Hepatic stellate cell (primary cell): ENCODE measurements around the gene KIF20A.
A peak's percentile ranks its signal among the peaks of the same experiment; 100 is the strongest.
"Not testable (repeated sequence)": the region's sequence is repeated elsewhere in the genome, so short reads cannot be mapped to it uniquely, and the experiment has no call there.

ENCODE experiments used
- DNase-seq: peaks from one replicate; pipeline ENCODE4 v3.0.0; 2011; ENCODE audit warnings: low spot score

Gene KIF20A

DNA sequence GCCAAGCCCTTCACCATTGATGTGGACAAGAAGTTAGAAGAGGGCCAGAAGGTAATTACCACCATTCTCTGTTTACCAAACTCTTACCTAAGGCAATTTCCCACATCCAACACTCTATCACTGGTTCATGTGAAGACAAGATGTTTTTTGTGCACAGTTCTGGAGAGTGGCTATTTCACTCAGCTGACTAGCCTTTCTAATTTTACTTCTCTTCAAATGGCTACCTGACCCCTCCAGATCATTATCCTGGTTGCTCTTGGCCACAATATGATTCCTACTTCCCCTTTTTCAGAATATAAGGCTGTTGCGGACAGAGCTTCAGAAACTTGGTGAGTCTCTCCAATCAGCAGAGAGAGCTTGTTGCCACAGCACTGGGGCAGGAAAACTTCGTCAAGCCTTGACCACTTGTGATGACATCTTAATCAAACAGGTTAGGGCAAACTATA, 7.1 kb downstream of the KIF20A start:
- no peak for DNase-seq

DNA sequence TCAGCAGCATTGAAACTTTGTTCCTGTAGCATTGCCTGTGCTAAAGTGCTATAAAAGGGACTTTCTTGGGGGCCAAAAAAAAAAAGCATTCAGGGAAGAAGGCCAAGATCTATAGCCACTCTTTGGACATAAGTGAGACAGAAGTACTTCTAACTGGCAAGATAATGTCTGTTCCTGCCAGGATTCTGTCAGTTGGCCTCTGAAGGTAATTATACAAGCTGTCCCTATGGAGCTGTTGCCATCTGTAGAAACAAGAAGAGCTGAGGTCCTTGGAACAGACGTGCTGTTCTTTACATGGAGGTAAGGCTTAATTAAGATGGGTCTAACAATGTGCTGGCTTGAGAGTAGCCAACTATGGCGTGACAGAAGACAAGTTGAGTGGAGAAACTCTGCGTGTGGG, 9.7 kb downstream of the KIF20A start:
- no peak for DNase-seq

DNA sequence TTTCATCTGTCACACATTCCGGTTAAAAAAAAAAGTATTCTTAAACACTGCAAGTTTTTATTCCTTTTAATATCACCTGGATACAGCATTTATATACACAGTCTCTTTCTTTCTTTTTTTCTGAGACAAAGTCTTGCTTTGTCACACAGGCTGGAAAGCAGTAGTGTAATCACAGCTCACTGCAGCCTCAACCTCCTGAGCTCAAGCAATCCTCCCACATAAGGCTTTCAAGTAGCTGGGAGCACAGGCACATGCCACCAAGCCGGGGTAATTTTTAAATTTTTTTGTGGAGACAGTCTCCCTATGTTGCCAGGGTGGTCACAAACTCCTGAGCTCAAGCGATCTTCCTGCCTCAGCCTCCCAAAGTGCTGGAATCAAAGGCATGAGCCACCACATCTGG, 13.9 kb downstream of the KIF20A start:
- DNase-seq = no peak

DNA sequence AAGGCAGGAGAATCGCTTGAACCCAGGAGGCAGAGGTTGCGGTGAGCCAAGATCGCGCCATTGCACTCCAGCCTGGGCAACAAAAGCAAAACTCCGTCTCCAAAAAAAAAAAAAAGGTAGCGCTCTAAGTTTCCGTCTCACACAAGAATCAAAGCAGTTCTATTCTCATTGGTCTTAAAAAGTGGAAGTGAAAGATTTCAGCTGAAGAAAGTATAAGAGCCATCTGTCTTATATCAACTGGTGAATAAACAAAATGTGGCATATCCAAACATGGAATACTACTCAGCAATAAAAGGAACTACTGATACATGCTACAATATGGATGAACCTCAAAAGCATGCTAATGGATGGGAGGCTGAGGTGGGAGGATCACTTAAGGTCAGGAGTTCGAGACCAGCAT, 14.9 kb downstream of the KIF20A start:
- not testable (repeated sequence) for DNase-seq

DNA sequence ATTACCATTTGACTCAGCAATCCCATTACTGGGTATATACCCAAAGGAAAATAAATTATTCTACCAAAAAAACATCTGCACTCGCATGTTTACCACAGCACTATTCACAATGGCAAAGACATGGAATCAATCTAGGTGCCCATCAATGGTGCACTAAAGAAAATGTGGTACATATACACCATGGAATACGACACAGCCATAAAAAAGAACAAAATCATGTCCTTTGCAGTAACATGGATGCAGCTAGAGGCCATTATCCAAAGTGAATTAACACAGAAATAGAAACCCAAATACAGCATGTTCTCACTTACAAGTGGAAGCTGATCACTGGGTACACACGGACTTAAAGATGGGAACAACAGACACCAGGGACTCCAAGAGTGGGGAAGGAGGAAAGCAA, 32.1 kb downstream of the KIF20A start:
- no peak for DNase-seq

DNA sequence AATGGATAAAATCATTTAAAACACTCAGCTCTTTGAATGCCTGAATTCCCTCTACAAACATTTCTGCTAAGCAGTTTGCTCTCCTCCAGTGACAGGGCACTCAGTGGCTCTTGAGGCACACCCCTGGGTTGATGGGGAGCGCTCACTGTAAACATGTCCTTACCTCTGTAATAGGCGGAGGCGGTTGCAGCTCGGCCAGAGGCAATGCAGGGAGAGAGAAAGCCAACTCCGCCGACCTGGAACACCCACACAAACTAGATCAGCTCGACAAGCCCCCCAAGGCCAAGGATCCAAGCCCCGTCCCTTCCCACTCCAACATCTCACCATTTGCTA, 33.9 kb downstream of the KIF20A start:
- DNase-seq = peak; percentile 13

DNA sequence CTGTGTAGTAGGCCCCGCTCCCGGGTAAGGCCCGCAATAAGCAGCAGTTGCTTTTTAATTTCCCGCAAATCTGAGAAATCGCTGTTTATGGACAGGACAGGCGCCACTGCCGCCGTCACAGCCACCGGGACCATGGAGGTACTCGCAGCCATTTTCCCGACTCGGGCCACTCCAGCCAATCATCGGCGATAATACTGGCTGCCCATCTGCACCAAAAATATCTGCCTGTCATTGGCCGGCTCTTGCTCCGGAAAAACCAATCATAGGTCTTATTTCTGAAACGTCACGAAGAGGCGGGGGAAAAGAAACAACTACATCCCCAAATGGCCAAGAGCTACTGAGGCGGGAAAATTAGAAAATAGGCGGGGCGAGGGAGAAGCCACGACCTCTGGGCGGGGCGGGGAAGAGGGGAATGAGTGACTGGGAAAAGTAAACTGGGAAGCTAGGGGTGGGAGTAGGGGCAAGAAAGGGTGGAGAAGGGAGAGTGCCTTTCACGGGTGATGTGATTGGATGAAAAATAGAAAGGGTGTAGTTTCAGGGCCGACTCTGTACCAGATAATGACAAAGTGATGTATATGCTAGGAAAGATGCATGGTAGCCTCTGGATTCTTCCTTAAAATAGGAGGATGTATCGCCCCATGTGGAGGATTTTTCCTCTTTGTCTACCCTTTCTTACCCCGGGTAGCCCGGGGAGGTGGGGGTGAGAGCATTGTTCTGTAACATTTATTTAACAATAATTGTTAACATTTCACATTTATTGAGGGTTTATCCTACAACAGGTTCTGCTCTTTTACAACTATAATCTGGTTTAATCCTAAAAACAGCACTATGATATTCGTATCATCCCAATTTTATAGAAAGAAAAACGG, 34.5 kb downstream of the KIF20A start, which contains the start of gene CDC23:
Gene CDC23, minus strand, starts transcription at position 163 of the 869 bp plus-strand sequence. Its CDS starts 11 bp downstream, at position 152.
- DNase-seq = peak; percentile 99

DNA sequence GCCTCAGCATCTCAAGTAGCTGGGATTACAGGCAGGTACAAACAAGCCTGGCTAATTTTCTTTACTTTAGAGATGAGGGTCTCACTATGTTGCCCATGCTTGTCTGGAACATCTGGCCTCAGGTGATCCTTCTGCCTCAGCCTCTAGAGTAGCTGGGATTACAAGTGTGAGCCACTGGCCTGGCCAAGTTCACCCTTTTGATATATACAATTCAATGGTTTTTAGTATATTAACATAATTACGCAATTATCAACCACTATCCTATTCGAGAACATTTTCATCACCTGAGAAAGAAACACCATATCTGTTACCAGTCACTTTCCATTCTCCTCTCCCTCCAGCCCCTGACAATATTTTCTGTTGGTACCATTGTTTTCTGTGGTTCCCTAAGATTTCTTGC, 37.9 kb downstream of the KIF20A start:
- no peak for DNase-seq

DNA sequence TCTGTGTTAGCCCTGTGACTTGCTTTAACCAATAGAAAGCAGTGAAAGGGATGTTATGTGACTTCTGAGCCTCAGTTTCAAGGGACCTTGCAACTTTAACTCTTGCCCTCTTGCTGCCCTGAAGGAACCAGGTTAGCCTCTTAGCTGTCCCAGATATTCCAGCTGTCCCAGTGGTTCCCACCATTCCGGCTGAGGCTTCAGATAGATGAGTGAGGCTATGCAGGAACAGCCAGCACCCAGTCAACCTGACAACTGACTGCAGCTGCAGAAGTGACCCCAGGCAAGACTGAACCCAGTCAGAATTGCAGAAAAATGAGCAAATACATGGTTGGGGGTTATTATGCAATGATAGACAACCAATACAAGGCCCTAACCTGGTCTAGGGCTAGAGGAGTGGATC, 44.6 kb downstream of the KIF20A start:
- DNase-seq = no peak

DNA sequence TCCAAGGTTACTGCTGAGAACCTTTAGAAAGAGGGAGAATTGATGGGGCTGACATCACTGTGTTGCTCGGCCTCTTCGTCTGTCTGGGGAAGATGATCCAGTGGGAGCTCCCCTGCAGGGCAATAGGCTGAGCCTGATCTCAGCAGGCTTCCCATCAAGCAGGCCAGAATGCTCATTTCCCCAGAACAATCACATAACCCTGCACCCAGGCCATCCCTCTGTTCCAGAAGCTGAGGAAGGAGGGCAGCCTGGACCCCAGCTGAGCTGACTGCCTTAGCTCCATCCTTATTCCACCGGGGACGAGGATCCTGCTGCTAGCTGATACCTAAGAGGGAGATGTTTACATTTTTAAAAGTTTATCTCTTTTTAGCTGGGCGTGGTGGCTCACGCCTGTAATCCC, 45.8 kb downstream of the KIF20A start:
- no peak for DNase-seq

DNA sequence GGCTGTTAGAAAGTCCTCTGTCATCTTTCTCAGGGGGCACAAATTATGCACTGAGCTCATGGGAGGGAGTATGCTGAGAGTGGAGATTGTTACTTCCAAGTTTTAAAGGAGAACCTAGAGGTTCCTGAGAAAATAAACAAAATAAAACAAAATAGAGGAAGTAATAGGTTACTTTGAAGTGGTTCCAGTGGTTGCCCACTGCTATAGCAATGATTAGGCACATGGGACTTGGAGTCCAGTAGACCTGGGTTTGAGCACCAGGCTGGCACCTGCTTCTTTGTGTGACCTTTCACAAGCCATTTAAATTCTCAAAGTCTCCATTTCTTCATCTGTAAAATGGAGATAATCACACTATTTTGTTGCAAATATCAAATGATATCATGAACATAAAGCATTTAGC, 48.0 kb downstream of the KIF20A start:
- no peak for DNase-seq

DNA sequence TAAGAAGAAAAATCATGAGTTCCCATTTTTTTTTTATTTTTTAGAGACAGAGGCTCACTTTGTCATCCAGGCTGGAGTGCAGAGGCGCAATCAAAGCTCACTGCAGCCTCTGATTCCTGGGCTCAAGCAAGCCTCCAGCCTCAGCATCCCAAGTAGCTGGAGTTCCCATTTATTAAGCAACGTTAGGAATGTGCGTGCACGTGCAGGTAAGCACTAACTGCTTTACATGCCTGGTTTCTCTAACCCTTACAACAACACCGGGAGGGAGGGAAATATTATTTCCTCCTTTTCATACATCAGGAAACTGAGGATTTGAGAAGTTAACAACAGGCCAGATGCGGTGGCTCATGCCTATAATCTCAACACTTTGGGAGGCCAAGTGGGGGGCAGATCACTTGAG, 50.5 kb downstream of the KIF20A start:
- DNase-seq = no peak

DNA sequence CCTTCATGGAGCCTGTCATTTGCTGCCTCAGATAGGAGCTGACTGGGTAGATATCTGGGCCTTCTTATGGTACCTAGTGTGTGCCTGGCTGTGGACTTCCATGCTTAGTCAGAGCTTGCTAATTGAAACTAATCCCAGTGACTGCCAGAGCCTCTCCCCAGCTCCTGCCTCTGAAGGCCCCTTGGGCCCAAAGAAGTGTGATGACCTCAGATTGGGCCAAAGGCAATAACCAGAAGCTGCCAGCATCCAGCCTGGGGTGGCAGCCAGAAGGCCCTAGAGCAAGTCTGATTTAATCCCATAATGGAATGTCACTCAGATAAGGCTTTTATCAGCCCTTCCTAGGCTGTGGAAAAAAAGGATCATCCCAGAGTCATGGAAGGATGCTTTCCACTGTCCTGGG, 51.3 kb downstream of the KIF20A start:
- DNase-seq = no peak

DNA sequence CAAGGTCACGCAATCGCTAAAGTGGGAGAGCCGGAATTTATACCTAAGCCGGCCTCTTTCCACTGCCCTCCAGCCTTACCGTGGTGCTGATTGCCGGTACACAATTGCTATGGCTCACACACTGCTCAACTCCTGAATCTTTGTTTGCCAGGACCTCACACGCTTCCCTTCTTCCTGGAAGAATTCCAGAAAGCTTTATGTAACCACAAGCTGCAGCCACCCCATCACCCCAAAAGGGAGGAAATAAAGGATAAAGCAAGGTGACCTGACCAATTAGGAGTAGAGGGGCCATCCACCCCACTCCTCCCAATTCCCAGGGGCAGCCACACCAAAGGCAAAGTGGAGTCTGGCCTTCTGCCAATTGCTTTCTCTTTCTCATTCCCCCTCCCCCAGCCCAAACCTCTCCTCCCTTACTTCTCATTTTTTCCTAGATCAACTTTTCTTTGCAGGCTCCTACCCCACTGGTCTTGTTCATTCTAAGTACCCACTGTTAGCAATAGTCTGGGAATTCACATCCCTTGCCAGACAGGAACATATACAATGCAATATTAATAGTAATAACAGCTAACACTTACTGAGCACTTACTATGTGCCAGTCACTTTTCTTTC, 52.2 kb downstream of the KIF20A start:
- no peak for DNase-seq

DNA sequence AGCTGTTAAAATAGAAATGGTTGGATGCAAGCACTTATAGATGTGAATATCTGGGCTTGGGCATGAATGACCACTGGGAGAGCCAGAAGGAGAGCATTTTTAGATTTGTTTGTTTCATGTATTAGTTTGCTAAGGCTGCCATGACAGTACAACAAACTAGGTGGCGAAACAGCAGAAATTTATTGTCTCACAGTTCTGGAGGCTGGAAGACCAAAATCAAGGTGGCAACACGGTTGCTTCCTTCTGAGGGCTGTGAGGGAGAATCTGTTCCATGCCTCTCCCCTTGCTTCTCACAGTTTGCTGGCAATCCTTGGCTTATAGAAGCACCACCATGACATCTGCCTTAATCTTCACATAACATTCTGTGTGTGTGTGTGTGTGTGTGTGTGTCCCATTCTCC, 54.4 kb downstream of the KIF20A start:
- no peak for DNase-seq

DNA sequence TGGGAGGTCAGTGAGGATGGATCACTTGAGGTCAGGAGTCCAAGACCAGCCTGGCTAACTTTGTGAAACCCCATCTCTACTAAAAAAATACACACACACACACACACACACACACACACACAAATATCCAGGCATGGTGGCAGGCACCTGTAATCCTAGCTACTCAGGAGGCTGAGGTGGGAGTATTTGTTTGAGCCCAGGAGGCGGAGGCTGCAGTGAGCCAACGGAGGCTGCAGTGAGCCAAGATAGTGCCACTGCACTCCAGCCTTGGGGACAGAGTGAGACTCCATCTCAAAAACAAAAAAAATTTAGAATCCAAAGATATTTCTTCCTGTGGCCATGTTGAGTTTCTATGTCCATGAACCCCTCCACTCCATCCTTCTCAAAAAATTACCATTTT, 55.7 kb downstream of the KIF20A start:
- no peak for DNase-seq
